Gastrocnemius medialis (tissue), 4 donors: ENCODE results near the gene PLCG2. TPM values are rescaled to one million over a fixed set of nuclear protein-coding genes. Genes with fewer than 3 reads are reported as not detected.
"Not testable (repeated sequence)": the region's sequence is repeated elsewhere in the genome, so short reads cannot be mapped to it uniquely, and the experiment has no call there.

ENCODE experiments used
- ATAC-seq, 2 donors: fragments of 150-250 bp; one replicate each; pipeline ENCODE4 v1.9.1; 2016
- DNase-seq, 2 donors: peaks; one replicate each; pipeline ENCODE4 v3.0.0-alpha.2; 2019
- H3K27ac ChIP-seq, 4 donors: fragments of 200-600 bp; sonication (generic); 1 replicate in 1 of 4; 2 replicates in 3 of 4; pipeline ENCODE4 v1.5.1; 2016 to 2018; ENCODE audit warnings: mild to moderate bottlenecking in 2 of 4, moderate library complexity in 1 of 4
- H3K27me3 ChIP-seq, 3 donors: fragments of 200-600 bp; sonication (generic) in 2 of 3; 1 replicate in 1 of 3; 2 replicates in 2 of 3; pipeline versions ENCODE4 v1.5.1 to v1.6.0; 2016 to 2019; ENCODE audit warnings: mild to moderate bottlenecking in 1 of 3, moderate library complexity in 1 of 3
- H3K36me3 ChIP-seq, 2 donors: fragments of 200-600 bp; sonication (generic) in 1 of 2; one replicate each; pipeline ENCODE4 v1.5.1; 2017 to 2018
- H3K4me1 ChIP-seq, 2 donors: fragments of 200-600 bp; sonication (generic) in 1 of 2; one replicate each; pipeline ENCODE4 v1.5.1; 2016 to 2017; ENCODE audit warnings: mild to moderate bottlenecking in 2 of 2
- H3K4me3 ChIP-seq, 4 donors: fragments of 200-600 bp; sonication (generic) in 3 of 4; 1 replicate in 1 of 4; 2 replicates in 3 of 4; pipeline ENCODE4 v1.5.1; 2016 to 2019; ENCODE audit warnings: mild to moderate bottlenecking in 2 of 4
- H3K9me3 ChIP-seq, 3 donors: fragments of 200-600 bp; sonication (generic) in 2 of 3; 1 replicate in 1 of 3; 2 replicates in 2 of 3; pipeline ENCODE4 v1.5.1; 2016 to 2019
- POLR2A ChIP-seq, 2 donors: fragments of 450-650 bp; IDR thresholded peaks; one replicate each; pipeline ENCODE4 v1.6.1; 2017; ENCODE audit warnings: antibody characterized with exemption in 2 of 2, mild to moderate bottlenecking in 2 of 2, moderate library complexity in 2 of 2
- in situ Hi-C, 4 donors: fragments of 200-750 bp; cut with MboI; loops; one replicate each; pipeline versions ENCODE4 v1.15.0 to v1.8.0; 2017; ENCODE audit warnings: low sequenced_read_pairs in 4 of 4
- intact Hi-C: fragments of 100-400 bp; cut with DNase I; formaldehyde crosslinking; loops from one replicate; pipeline ENCODE4 v1.15.1; 2023; ENCODE audit warnings: low total_unique reads
- total RNA-seq, 4 donors: library from RNA; depleted of rRNA; stranded (reverse); fragments of >200 nt; gene quantifications; one replicate each; pipeline versions ENCODE4 v1.1.0 to v1.2.3, GENCODE V29; 2016
- TF ChIP-seq, protein P1 (sequence below), 5 experiments: fragments of 450-650 bp in 3 of 5; fragments of 200-600 bp in 2 of 5; sonication (generic) in 2 of 5; IDR thresholded peaks in 4 of 5; conservative IDR thresholded peaks in 1 of 5; 1 replicate in 4 of 5; 2 replicates in 1 of 5; pipeline ENCODE4 v1.5.1; 2016 to 2019; ENCODE audit warnings: antibody characterized with exemption in 5 of 5, mild to moderate bottlenecking in 3 of 5, moderate library complexity in 3 of 5

Gene PLCG2
- total RNA-seq, 4 donors from 2014 or later, result 1.8 to 3.0 (median 2.1) TPM

DNA sequence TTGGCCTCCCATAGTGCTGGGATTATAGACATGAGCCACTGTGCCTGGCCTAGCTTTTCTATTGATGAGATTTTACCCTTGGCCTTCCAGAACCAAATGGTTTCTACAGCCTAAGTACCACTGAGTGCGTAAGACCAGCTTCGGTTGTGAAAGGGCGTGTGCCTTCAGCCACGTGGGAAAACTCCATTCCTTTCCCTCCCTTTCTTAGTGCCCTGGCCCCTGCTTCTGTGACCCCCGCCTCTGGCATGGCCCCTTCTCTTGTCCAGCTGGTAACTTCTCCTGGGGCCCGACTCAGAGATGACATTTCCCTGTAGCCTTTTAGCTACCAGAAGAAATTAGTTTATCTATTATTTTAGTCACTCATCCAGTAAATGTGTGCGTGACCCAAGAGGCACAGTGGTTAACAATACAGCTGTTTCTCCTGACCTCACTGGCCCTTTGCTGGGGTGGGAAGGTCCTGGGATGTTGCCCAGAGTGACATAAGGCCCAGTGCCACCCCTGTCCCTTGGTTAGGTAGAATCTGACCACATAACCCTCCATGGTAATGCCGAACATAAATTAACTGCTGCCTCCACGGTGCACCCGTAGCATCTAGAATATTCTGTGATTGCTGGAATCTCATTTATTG is 97.3 kb downstream of the PLCG2 start:
- no peak overlapping the region for H3K4me3 ChIP-seq
- TF ChIP-seq POLR2A (IDR thresholded peaks at IDR 0.05), result no peak
- TF ChIP-seq, protein P1, sequence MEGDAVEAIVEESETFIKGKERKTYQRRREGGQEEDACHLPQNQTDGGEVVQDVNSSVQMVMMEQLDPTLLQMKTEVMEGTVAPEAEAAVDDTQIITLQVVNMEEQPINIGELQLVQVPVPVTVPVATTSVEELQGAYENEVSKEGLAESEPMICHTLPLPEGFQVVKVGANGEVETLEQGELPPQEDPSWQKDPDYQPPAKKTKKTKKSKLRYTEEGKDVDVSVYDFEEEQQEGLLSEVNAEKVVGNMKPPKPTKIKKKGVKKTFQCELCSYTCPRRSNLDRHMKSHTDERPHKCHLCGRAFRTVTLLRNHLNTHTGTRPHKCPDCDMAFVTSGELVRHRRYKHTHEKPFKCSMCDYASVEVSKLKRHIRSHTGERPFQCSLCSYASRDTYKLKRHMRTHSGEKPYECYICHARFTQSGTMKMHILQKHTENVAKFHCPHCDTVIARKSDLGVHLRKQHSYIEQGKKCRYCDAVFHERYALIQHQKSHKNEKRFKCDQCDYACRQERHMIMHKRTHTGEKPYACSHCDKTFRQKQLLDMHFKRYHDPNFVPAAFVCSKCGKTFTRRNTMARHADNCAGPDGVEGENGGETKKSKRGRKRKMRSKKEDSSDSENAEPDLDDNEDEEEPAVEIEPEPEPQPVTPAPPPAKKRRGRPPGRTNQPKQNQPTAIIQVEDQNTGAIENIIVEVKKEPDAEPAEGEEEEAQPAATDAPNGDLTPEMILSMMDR (IDR thresholded peaks at IDR 0.05 in 4 of 5, conservative IDR thresholded peaks at IDR 0.05 in 1 of 5), result no peak
- DNase-seq (no peak), ATAC-seq (no peak)
- H3K27ac ChIP-seq, result no peak overlapping the region
- in situ Hi-C loops (loop anchor here in 1 of 4 donors (25.0 kb wide), 1 partner anchor 489 kb away; no protein-coding TSS in a partner anchor), intact Hi-C loops (no loop called here)
- H3K4me1 ChIP-seq, result no peaks in the 10 kb centered on the region
- H3K9me3 ChIP-seq, result no peaks in the 10 kb centered on the region
- H3K27me3 ChIP-seq, result no peaks in the 10 kb centered on the region
- H3K36me3 ChIP-seq, result no peaks in the 10 kb centered on the region

DNA sequence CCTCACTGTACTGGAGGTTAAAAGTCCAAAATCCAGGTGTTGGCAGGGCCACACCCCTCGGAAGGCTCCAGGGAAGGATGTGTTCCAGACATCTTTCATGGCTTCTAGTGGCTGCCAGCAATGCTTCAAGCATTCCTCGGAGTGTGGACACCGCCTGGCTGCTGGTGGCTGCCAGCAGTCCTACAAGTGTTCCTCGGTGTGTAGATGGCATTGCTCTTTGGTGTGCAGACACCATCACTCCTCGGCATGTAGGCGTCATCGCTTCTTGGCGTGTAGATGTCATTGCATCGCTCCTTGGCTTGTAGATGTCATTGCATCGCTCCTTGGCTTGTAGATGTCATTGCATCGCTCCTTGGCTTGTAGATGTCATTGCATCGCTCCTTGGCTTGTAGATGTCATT is 98.4 kb downstream of the PLCG2 start:
- not testable (repeated sequence) for H3K27ac ChIP-seq
- in situ Hi-C loops, result loop anchor here in 1 of 4 donors (25.0 kb wide), 1 partner anchor 490 kb away; no protein-coding TSS in a partner anchor

DNA sequence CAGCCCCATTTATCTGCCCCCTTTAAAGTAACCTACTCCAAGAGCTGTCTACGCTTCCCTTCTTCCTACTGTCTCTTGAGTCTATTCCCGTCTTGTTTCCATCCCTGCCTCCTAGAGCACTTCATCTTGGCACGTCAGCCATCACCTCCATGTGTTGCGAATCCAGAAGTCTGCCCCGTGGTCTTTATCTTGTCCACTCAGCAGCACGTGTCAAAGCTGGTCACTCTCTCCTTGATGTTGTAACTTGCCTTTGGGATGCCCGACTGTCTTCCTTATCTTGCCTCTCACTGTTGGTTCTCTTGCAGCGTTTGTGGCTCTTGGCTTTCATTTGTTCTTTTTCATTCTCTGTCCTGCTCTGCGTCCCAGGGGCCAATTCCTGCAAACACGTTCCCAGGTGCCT is 99.4 kb downstream of the PLCG2 start:
- in situ Hi-C loops (loop anchor here in 1 of 4 donors (25.0 kb wide), 1 partner anchor 491 kb away; no protein-coding TSS in a partner anchor), intact Hi-C loops (no loop called here)
- no peak for TF ChIP-seq POLR2A (IDR thresholded peaks at IDR 0.05)
- TF ChIP-seq, protein P1 (IDR thresholded peaks at IDR 0.05 in 4 of 5, conservative IDR thresholded peaks at IDR 0.05 in 1 of 5), result no peak
- Histone ChIP-seq H3K27me3 (no peaks in the 10 kb centered on the region), H3K4me1 (no peaks in the 10 kb centered on the region), H3K27ac (no peak overlapping the region), H3K9me3 (no peaks in the 10 kb centered on the region), H3K4me3 (no peak overlapping the region), H3K36me3 (no peaks in the 10 kb centered on the region)
- DNase-seq (no peak), ATAC-seq (no peak)

More for the DNA sequence above, 98.4 kb downstream of the PLCG2 start:
- H3K36me3 ChIP-seq, H3K4me3 ChIP-seq, H3K9me3 ChIP-seq, ATAC-seq, DNase-seq, H3K4me1 ChIP-seq, H3K27me3 ChIP-seq, intact Hi-C loops: not testable (repeated sequence)

DNA sequence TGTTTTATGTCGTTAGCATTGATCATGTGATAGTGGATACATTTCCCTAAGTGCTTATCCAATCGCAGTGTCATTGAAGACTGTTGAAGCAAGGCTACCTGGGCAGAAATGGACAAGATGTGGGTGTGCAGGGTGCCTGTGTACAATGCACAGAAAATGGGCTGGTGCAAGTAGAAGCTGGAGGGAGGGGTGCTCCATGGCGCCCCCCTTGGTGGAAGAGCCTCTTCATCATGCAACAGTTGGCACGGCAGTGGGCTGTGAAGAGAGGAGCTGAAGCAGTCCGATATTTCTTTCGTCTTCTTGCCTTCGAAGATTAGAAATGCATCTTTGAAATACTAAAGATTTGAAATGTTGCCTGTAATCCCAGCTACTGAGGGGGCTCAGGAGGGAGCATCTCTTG is 100.5 kb downstream of the PLCG2 start:
- intact Hi-C loops (no loop called here), in situ Hi-C loops (loop anchor here in 2 of 4 donors (10.0 to 25.0 kb wide), 2 partner anchors 345 to 492 kb away; no protein-coding TSS in a partner anchor)
- DNase-seq (no peak), ATAC-seq (no peak)
- H3K4me1 ChIP-seq, result no peaks in the 10 kb centered on the region
- H3K27me3 ChIP-seq, result no peaks in the 10 kb centered on the region
- TF ChIP-seq, protein P1 (IDR thresholded peaks at IDR 0.05 in 4 of 5, conservative IDR thresholded peaks at IDR 0.05 in 1 of 5), result no peak
- TF ChIP-seq POLR2A (IDR thresholded peaks at IDR 0.05), result no peak
- H3K4me3 ChIP-seq, result no peak overlapping the region
- no peaks in the 10 kb centered on the region for H3K36me3 ChIP-seq
- H3K9me3 ChIP-seq, result no peaks in the 10 kb centered on the region
- no peak overlapping the region for H3K27ac ChIP-seq

DNA sequence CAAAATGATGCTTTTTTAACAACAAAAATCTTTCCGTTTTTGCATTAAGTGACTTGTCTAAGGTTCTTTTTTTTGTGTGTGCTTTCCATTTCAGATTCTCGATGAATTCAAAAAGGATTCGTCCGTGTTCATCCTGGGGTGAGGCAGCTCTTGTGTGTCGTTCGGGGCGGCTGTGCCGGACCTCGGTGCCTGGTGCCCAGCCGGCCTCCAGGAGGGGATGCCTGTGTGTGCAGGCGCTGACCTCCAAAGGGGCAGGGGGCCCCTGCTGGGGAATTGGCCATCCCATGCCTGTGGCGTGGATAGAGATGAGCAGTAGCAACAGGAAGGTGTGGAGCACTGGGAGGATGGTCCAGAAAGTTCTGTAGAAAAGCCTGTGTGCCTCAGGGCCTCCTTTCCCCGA is 101.7 kb downstream of the PLCG2 start:
- intact Hi-C loops, result no loop called here

More for the DNA sequence above, 101.7 kb downstream of the PLCG2 start:
- Histone ChIP-seq H3K27me3 (no peaks in the 10 kb centered on the region), H3K27ac (no peak overlapping the region), H3K4me3 (no peak overlapping the region), H3K9me3 (no peaks in the 10 kb centered on the region), H3K4me1 (no peaks in the 10 kb centered on the region), H3K36me3 (no peaks in the 10 kb centered on the region)
- TF ChIP-seq, protein P1 (IDR thresholded peaks at IDR 0.05 in 4 of 5, conservative IDR thresholded peaks at IDR 0.05 in 1 of 5), result no peak
- TF ChIP-seq POLR2A (IDR thresholded peaks at IDR 0.05), result no peak
- DNase-seq, result no peak
- in situ Hi-C loops, result loop anchor here in 2 of 4 donors (10.0 to 25.0 kb wide), 2 partner anchors 344 to 494 kb away; no protein-coding TSS in a partner anchor
- no peak for ATAC-seq
